Mesothelial cell of epicardium (in vitro differentiated cells): Measurements from ENCODE around the gene DAPK3. TPM values are rescaled to one million over a fixed set of nuclear protein-coding genes. Genes with fewer than 3 reads are reported as not detected.

Experiments used
- DNase-seq, 2 experiments: peaks; one replicate each; pipeline ENCODE4 v3.0.0; 2021; ENCODE audit warnings: low spot score in 2 of 2; ENCODE audit not compliant: unreplicated experiment in 2 of 2
- H3K27ac Mint-ChIP-seq: 2 replicates; pipeline ENCODE4 v1.8.0; 2021; ENCODE audit warnings: mixed read lengths
- H3K27me3 Mint-ChIP-seq: 2 replicates; pipeline ENCODE4 v1.8.0; 2021; ENCODE audit warnings: low read depth, mixed read lengths
- H3K36me3 Mint-ChIP-seq: 2 replicates; pipeline ENCODE4 v1.8.0; 2021; ENCODE audit warnings: mixed read lengths
- H3K4me1 Mint-ChIP-seq: 2 replicates; pipeline ENCODE4 v1.8.0; 2021; ENCODE audit warnings: mixed read lengths
- H3K4me3 Mint-ChIP-seq: 2 replicates; pipeline ENCODE4 v1.8.0; 2021; ENCODE audit warnings: mild to moderate bottlenecking, moderate library complexity, mixed read lengths
- H3K9me3 Mint-ChIP-seq: 2 replicates; pipeline ENCODE4 v1.8.0; 2021; ENCODE audit warnings: mixed read lengths
- CTCF ChIP-seq: fragments of 200-600 bp; sonication (generic); IDR thresholded peaks from one replicate; pipeline ENCODE4 v1.5.0; 2021; ENCODE audit warnings: antibody characterized with exemption; ENCODE audit not compliant: unreplicated experiment
- total RNA-seq: library from RNA; stranded (reverse); gene quantifications from 3 replicates; pipeline ENCODE4 v1.2.1, GENCODE V29; 2021

Gene DAPK3
- total RNA-seq, 1 donor from 2014 or later = 135 TPM

GRCh38 chr19:3987619-3988371 lies 16.9 kb upstream of the DAPK3 start:
- TF ChIP-seq CTCF = peak; percentile 84
- Mint-ChIP-seq H3K4me1 (peaks cover 36% of the 10 kb centered on the region), H3K36me3 (peaks cover 15% of the 10 kb centered on the region), H3K4me3 (peak overlapping the region; percentile 56), H3K27ac (peak overlapping the region; percentile 79), H3K9me3 (no peaks in the 10 kb centered on the region), H3K27me3 (peaks cover 4% of the 10 kb centered on the region)
- peak; percentile 83 to 91 for DNase-seq

GRCh38 chr19:3986260-3987041 lies 15.6 kb upstream of the DAPK3 start:
- H3K27ac Mint-ChIP-seq = peak overlapping the region; percentile 95
- peaks cover 40% of the 10 kb centered on the region for H3K4me1 Mint-ChIP-seq
- peaks cover 21% of the 10 kb centered on the region for H3K36me3 Mint-ChIP-seq

GRCh38 chr19:3985643-3986259 lies 14.9 kb upstream of the DAPK3 start:
- DNase-seq = no peak
- peak overlapping the region; percentile 99 for H3K27ac Mint-ChIP-seq
- no peak for TF ChIP-seq CTCF
- peaks cover 4% of the 10 kb centered on the region for H3K27me3 Mint-ChIP-seq
- H3K4me3 Mint-ChIP-seq = peak overlapping the region; percentile 99
- no peaks in the 10 kb centered on the region for H3K9me3 Mint-ChIP-seq
- peaks cover 24% of the 10 kb centered on the region for H3K36me3 Mint-ChIP-seq
- peaks cover 42% of the 10 kb centered on the region for H3K4me1 Mint-ChIP-seq

More at GRCh38 chr19:3986260-3987041, 15.6 kb upstream of the DAPK3 start:
- Mint-ChIP-seq H3K9me3 (no peaks in the 10 kb centered on the region), H3K27me3 (peaks cover 4% of the 10 kb centered on the region), H3K4me3 (peak overlapping the region; percentile 99)
- DNase-seq = no peak
- peak; percentile 45 for TF ChIP-seq CTCF

GRCh38 chr19:3984908-3985642 lies 14.2 kb upstream of the DAPK3 start, which contains the start of gene EEF2:
Gene EEF2, minus strand, starts transcription at chr19:3985463. Its CDS starts 83 bp downstream, at chr19:3985380.
- Mint-ChIP-seq H3K4me1 (peaks cover 40% of the 10 kb centered on the region), H3K36me3 (peaks cover 24% of the 10 kb centered on the region), H3K27me3 (peaks cover 4% of the 10 kb centered on the region), H3K9me3 (no peaks in the 10 kb centered on the region), H3K27ac (peak within 1 kb of the TSS; percentile 99), H3K4me3 (peak within 1 kb of the TSS; percentile 99)
- TF ChIP-seq CTCF = no peak
- peak; percentile 91 to 94 for DNase-seq

GRCh38 chr19:3984584-3984907 lies 13.6 kb upstream of the DAPK3 start:
- peaks cover 39% of the 10 kb centered on the region for H3K4me1 Mint-ChIP-seq
- peak overlapping the region; percentile 99 for H3K27ac Mint-ChIP-seq
- peaks cover 25% of the 10 kb centered on the region for H3K36me3 Mint-ChIP-seq
- peak overlapping the region; percentile 99 for H3K4me3 Mint-ChIP-seq
- no peak for TF ChIP-seq CTCF
- no peak for DNase-seq
- H3K9me3 Mint-ChIP-seq = no peaks in the 10 kb centered on the region
- H3K27me3 Mint-ChIP-seq = peaks cover 4% of the 10 kb centered on the region
